ENCODE results near the gene PPARD. TPM values are rescaled to one million over a fixed set of nuclear protein-coding genes. Genes with fewer than 3 reads are reported as not detected.

PPARD gene
- total RNA-seq, 4 donors from 2014 or later = 24.8 to 67.9 (median 45.4) TPM

GRCh38 chr6:35318196-35319171 lies 23.9 kb upstream of the PPARD start:
- Histone ChIP-seq H3K4me1 (peaks cover 0 to 13% (median 2%) of the 10 kb centered on the region in 4 donors), H3K4me3 (peak overlapping the region; percentile 19 to 55 (median 36)), H3K27ac (peak overlapping the region in 3 of 4 donors; percentile 2 to 55 (median 50)), H3K36me3 (no peaks in the 10 kb centered on the region), H3K9me3 (no peaks in the 10 kb centered on the region), H3K27me3 (no peaks in the 10 kb centered on the region)
- TF ChIP-seq CTCF (IDR thresholded peaks at IDR 0.05) = peak in 3 of 6 experiments; percentile 8 to 32 (median 28)
- TF ChIP-seq POLR2A (IDR thresholded peaks at IDR 0.05) = peak in 1 of 2 donors; percentile 8
- DNase-seq = peak in 2 of 3 donors; percentile 80 to 96

- Histone ChIP-seq H3K9me3 (no peaks in the 10 kb centered on the region), H3K27me3 (no peaks in the 10 kb centered on the region), H3K27ac (no peak overlapping the region), H3K4me1 (peaks cover 0 to 13% (median 2%) of the 10 kb centered on the region in 4 donors), H3K4me3 (no peak overlapping the region), H3K36me3 (no peaks in the 10 kb centered on the region)
- no peak for DNase-seq
- no peak for TF ChIP-seq CTCF (IDR thresholded peaks at IDR 0.05)
- no peak for TF ChIP-seq POLR2A (IDR thresholded peaks at IDR 0.05)
Observed at GRCh38 chr6:35319346-35320030, 22.9 kb upstream of the PPARD start.

GRCh38 chr6:35320031-35320410 lies 22.3 kb upstream of the PPARD start:
- H3K4me1 ChIP-seq = peaks cover 0 to 13% (median 2%) of the 10 kb centered on the region in 4 donors
- TF ChIP-seq CTCF (IDR thresholded peaks at IDR 0.05) (no peak), POLR2A (IDR thresholded peaks at IDR 0.05) (no peak)

GRCh38 chr6:35321091-35321490 lies 21.3 kb upstream of the PPARD start:
- Histone ChIP-seq H3K4me3 (no peak overlapping the region), H3K4me1 (peaks cover 0 to 13% (median 2%) of the 10 kb centered on the region in 4 donors), H3K27me3 (no peaks in the 10 kb centered on the region), H3K9me3 (no peaks in the 10 kb centered on the region), H3K36me3 (no peaks in the 10 kb centered on the region), H3K27ac (no peak overlapping the region)
- TF ChIP-seq POLR2A (IDR thresholded peaks at IDR 0.05) = no peak
- TF ChIP-seq CTCF (IDR thresholded peaks at IDR 0.05) = no peak
- DNase-seq = no peak

More at GRCh38 chr6:35320031-35320410, 22.3 kb upstream of the PPARD start:
- Histone ChIP-seq H3K27me3 (no peaks in the 10 kb centered on the region), H3K4me3 (no peak overlapping the region), H3K9me3 (no peaks in the 10 kb centered on the region), H3K36me3 (no peaks in the 10 kb centered on the region), H3K27ac (no peak overlapping the region)
- DNase-seq = no peak

- H3K9me3 ChIP-seq = no peaks in the 10 kb centered on the region
- no peaks in the 10 kb centered on the region for H3K36me3 ChIP-seq
- DNase-seq = peak; percentile 68 to 90 (median 79)
- no peaks in the 10 kb centered on the region for H3K4me1 ChIP-seq
- no peak overlapping the region for H3K27ac ChIP-seq
- no peak overlapping the region for H3K4me3 ChIP-seq
- no peaks in the 10 kb centered on the region for H3K27me3 ChIP-seq
- TF ChIP-seq POLR2A (IDR thresholded peaks at IDR 0.05) = no peak
- peak; percentile 32 to 72 (median 64) for TF ChIP-seq CTCF (IDR thresholded peaks at IDR 0.05)
Observed at GRCh38 chr6:35327349-35328027, 14.9 kb upstream of the PPARD start.

Measured in Peyer's patch (tissue), 4 donors.